ENCODE measurements around the gene AGPAT1. TPM values are rescaled to one million over a fixed set of nuclear protein-coding genes. Genes with fewer than 3 reads are reported as not detected.

The AGPAT1 gene
- total and polyA plus RNA-seq, 2 of the 8 experiments (the other 6 are each of a cell fraction or from before 2014, with no cell fraction given) = 96.0 to 222 TPM

GRCh38 chr6:32183030-32183429, 7.1 kb upstream of the AGPAT1 start:
- H2AK5ac ChIP-seq (ENCODE audit: low read depth, low read length) = no peak overlapping the region
- no peak overlapping the region for H2BK120ac ChIP-seq (replicated peaks; ENCODE audit: low read depth, low read length)
- H3K56ac ChIP-seq (replicated peaks; ENCODE audit: insufficient read length, low read depth, low read length) = no peak overlapping the region
- no peak overlapping the region for H3K4me3 ChIP-seq (ENCODE audit: extremely low read depth in 1 of 4, insufficient read depth in 2 of 4, low read depth in 3 of 4, low read length in 4 of 4)
- no peak overlapping the region for H3K14ac ChIP-seq (ENCODE audit: insufficient read length)
- no peak overlapping the region for H3K4ac ChIP-seq (replicated peaks; ENCODE audit: insufficient read length, low read depth, low read length)
- peaks cover 0 to 8% (median under 1%) of the 10 kb centered on the region in 4 experiments; a peak in 4 of 7 replicates for H3K4me1 ChIP-seq (replicated peaks in 1 of 4; ENCODE audit: control insufficient read depth in 3 of 4, insufficient read depth in 4 of 4, low read length in 3 of 4)
- H3K27ac ChIP-seq (ENCODE audit: low read depth, low read length) = no peak overlapping the region
- no peak overlapping the region for H2BK20ac ChIP-seq (ENCODE audit: low read length)
- no peak overlapping the region for H4K8ac ChIP-seq (ENCODE audit: extremely low read depth, insufficient read depth, low read length)
- H3K9ac ChIP-seq (replicated peaks in 1 of 4; ENCODE audit: extremely low read depth in 1 of 4, low read depth in 3 of 4, low read length in 3 of 4) = no peak overlapping the region
- H2BK5ac ChIP-seq (ENCODE audit: low read depth, low read length) = no peak overlapping the region
- ChIA-PET POLR2A (ENCODE audit: partially characterized antibody) (interaction anchor here (1.0 to 7.9 kb wide), 4 partner anchors 10 to 788 kb away, joined by 3 to 194 read pairs (median 8); partner anchors contain the start of genes GPSM3, PBX2 and PRRT1), CTCF (ENCODE audit: partially characterized antibody) (interaction anchor here (1.2 to 2.0 kb wide), 5 partner anchors 10 to 66 kb away, joined by 3 to 8 read pairs (median 6); partner anchors contain the start of gene EGFL8)
- H4K91ac ChIP-seq (replicated peaks; ENCODE audit: insufficient read length, low read length) = no peak overlapping the region
- no peaks in the 10 kb centered on the region; a peak in 1 of 7 replicates for H3K27me3 ChIP-seq (replicated peaks in 1 of 4; ENCODE audit: control insufficient read depth in 3 of 4, extremely low read depth in 1 of 4, insufficient read depth in 3 of 4, low read length in 3 of 4)
- H3K23me2 ChIP-seq (ENCODE audit: low read depth, low read length) = peaks cover 7% of the 10 kb centered on the region; the same call in 1 of the 2 replicates
- H2AFZ ChIP-seq (ENCODE audit: low read length) = no peak overlapping the region
- no peak overlapping the region for H3K18ac ChIP-seq (ENCODE audit: extremely low read depth, low read length)
- peaks cover 0 to 3% of the 10 kb centered on the region in 2 experiments for H4K20me1 ChIP-seq (replicated peaks in 1 of 2; ENCODE audit: control insufficient read depth in 1 of 2, insufficient read depth in 2 of 2, low read length in 2 of 2)
- no peak for FAIRE-seq
- no peaks in the 10 kb centered on the region for H3K9me3 ChIP-seq (ENCODE audit: insufficient read depth in 2 of 2, low read depth in 1 of 2, low read length in 1 of 2)
- TF ChIP-seq HDAC2 (IDR thresholded peaks at IDR 0.05; ENCODE audit: borderline replicate concordance in 1 of 2, low read depth in 2 of 2, low read length in 2 of 2) (no peak), SAP30 (IDR thresholded peaks at IDR 0.05; ENCODE audit: insufficient read depth, insufficient replicate concordance, low read length) (no peak), USF2 (IDR thresholded peaks at IDR 0.05; ENCODE audit: low read length) (no peak), MAFK (IDR thresholded peaks at IDR 0.05; ENCODE audit: low read depth, low read length) (no peak), CBX5 (IDR thresholded peaks at IDR 0.05; ENCODE audit: low read depth, low read length) (no peak), HDAC6 (IDR thresholded peaks at IDR 0.05; ENCODE audit: low read depth, low read length) (no peak)
- no peak overlapping the region for H2BK15ac ChIP-seq (ENCODE audit: low read length)
- H3K36me3 ChIP-seq (ENCODE audit: control insufficient read depth in 2 of 4, insufficient read depth in 4 of 4, low read length in 3 of 4) = peaks cover 6 to 43% (median 33%) of the 10 kb centered on the region in 4 experiments
- H3K4me2 ChIP-seq (ENCODE audit: insufficient read depth in 1 of 2, low read depth in 2 of 2, low read length in 2 of 2) = no peak overlapping the region
- no peak overlapping the region for H3K23ac ChIP-seq (ENCODE audit: insufficient read length)
- H4K5ac ChIP-seq (ENCODE audit: insufficient read length, low read depth, low read length) = no peak overlapping the region
- peaks cover 0 to 12% of the 10 kb centered on the region in 2 experiments; a peak in 2 of 4 replicates for H3K79me2 ChIP-seq (ENCODE audit: control insufficient read depth in 1 of 2, insufficient read depth in 2 of 2, low read length in 2 of 2)
- H3K79me1 ChIP-seq (ENCODE audit: low read depth, low read length) = peaks cover 7% of the 10 kb centered on the region
- no peak for DNase-seq (ENCODE audit: low read depth in 1 of 2, low spot score in 2 of 2)
- WGBS, 2 experiments (ENCODE audit: extremely low coverage in 1 of 2, insufficient coverage in 1 of 2, insufficient read length in 1 of 2, insufficient replicate concordance in 2 of 2, low coverage in 1 of 2, low lambda C conversion rate in 2 of 2, missing lambda C conversion rate in 1 of 2) = 92% methylated on average over 2 of the region's 3 CpGs; no CpG with 5 or more reads in 1 of the 2 experiments
- no peak overlapping the region for H2BK12ac ChIP-seq (ENCODE audit: low read depth, low read length)
